Measurements from ENCODE around the gene ARFGEF3. TPM values are rescaled to one million over a fixed set of nuclear protein-coding genes. Genes with fewer than 3 reads are reported as not detected.

ARFGEF3 gene
- total and polyA plus RNA-seq, 5 experiments from 2014 or later: not detected

DNA sequence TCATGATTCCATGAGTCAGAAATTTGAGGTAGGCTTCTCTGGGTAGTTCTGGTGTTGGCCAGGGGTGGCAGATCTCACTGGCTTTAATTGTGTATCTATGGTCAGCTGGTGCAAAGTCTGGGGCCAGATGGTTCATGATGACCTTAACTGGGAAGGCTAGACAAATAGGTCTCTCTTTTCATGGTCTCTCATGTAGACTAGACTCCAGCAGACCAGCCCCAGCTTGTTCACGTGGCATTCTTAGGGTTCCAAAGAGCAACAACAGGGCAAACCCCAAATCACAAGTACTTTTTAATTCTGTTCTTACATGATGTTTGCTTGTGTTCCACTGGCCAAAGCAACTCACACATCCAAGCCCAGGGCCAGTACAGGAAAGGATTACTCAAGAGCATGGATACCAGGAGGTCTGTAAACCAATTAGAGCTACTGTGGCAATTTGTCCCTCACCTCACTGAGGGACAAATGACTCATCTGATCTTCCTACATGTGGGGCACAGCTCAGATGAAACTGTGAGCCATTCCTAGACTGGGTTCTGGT, 136.1 kb downstream of the ARFGEF3 start:
- H3K27me3 Mint-ChIP-seq: peaks cover 0 to 23% (median 13%) of the 10 kb centered on the region in 5 donors
- no peaks in the 10 kb centered on the region for H3K9me3 Mint-ChIP-seq
- ATAC-seq (no peak), DNase-seq (no peak)
- no peak overlapping the region for H3K27ac Mint-ChIP-seq
- POLR2A ChIA-PET: interaction anchor here (0.6 kb wide), 1 partner anchor 97 kb away, joined by 5 read pairs; no protein-coding TSS in a partner anchor
- no peaks in the 10 kb centered on the region for H3K36me3 Mint-ChIP-seq
- H3K4me1 Mint-ChIP-seq: no peaks in the 10 kb centered on the region
- no peak overlapping the region for H3K4me3 Mint-ChIP-seq

DNA sequence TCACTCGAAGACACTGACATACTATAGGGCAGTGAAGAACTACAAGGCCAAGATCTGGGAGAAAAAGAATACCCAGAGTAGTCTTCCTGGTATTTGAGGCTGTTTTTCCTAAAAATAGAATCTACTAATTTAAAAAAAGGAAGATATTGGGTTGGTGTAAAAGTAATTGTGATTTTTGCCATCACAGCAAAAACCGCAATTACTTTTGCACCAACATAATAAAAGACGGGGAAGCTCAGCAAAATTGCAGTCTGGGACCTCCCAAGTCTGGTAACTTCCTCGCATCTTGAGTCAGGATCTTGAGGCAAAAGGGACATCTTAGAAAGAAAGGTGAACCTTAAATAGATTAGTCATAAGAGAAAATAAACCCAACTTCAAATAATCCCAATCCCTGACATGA, 138.7 kb downstream of the ARFGEF3 start:
- Mint-ChIP-seq H3K36me3 (no peaks in the 10 kb centered on the region), H3K9me3 (no peaks in the 10 kb centered on the region), H3K4me1 (no peaks in the 10 kb centered on the region), H3K4me3 (no peak overlapping the region), H3K27ac (no peak overlapping the region), H3K27me3 (peaks cover 0 to 29% (median 9%) of the 10 kb centered on the region in 5 donors)
- DNase-seq (no peak), ATAC-seq (no peak)
- POLR2A ChIA-PET: no interaction called here

DNA sequence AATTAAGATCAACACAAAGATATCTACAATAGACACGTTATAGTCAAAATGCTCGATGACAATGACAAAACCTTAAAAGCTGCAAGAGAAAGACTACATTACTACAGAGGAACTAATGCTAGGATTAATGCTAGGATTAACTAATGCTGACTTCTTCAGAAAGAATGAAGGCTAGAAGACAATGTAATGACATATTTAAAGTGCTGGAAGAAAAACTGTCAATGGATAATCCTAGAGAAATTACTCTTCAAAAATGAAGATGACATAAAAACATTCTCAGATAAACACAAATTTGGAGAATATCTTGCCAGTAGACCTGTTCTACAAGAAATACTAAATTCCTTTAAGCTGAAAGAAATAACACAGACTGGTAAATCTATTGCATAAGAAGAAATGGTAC, 140.8 kb downstream of the ARFGEF3 start:
- no peak overlapping the region for H3K27ac Mint-ChIP-seq
- DNase-seq (no peak), ATAC-seq (no peak)
- POLR2A ChIA-PET: no interaction called here
- no peaks in the 10 kb centered on the region for H3K36me3 Mint-ChIP-seq
- peaks cover 0 to 33% (median 9%) of the 10 kb centered on the region in 5 donors for H3K27me3 Mint-ChIP-seq
- no peaks in the 10 kb centered on the region for H3K4me1 Mint-ChIP-seq
- no peak overlapping the region for H3K4me3 Mint-ChIP-seq
- H3K9me3 Mint-ChIP-seq: no peaks in the 10 kb centered on the region

DNA sequence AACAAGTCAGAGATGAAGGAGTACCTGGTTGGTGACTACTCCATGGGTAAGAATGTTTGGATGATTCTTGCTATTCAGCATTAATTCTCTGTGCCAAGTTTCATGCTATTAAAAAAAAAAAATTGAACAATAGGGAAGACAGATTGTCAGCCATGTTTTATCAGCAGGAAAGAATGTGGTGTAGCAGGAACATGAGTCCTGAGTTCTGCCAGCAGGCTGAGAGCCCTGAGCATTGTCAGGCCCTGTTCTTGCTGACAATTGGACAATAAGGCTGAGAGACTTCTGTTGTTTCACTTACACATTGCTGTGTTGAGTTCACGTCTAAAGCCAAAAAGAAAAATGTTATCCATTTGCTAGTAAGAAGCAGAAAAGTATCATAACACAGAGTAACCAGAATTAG, 145.6 kb downstream of the ARFGEF3 start:
- peaks cover 0 to 15% (median 0%) of the 10 kb centered on the region in 5 donors for H3K27me3 Mint-ChIP-seq
- H3K27ac Mint-ChIP-seq: no peak overlapping the region
- H3K36me3 Mint-ChIP-seq: no peaks in the 10 kb centered on the region
- H3K4me1 Mint-ChIP-seq: no peaks in the 10 kb centered on the region
- DNase-seq (no peak), ATAC-seq (no peak)
- no peaks in the 10 kb centered on the region for H3K9me3 Mint-ChIP-seq
- H3K4me3 Mint-ChIP-seq: no peak overlapping the region
- POLR2A ChIA-PET: no interaction called here

DNA sequence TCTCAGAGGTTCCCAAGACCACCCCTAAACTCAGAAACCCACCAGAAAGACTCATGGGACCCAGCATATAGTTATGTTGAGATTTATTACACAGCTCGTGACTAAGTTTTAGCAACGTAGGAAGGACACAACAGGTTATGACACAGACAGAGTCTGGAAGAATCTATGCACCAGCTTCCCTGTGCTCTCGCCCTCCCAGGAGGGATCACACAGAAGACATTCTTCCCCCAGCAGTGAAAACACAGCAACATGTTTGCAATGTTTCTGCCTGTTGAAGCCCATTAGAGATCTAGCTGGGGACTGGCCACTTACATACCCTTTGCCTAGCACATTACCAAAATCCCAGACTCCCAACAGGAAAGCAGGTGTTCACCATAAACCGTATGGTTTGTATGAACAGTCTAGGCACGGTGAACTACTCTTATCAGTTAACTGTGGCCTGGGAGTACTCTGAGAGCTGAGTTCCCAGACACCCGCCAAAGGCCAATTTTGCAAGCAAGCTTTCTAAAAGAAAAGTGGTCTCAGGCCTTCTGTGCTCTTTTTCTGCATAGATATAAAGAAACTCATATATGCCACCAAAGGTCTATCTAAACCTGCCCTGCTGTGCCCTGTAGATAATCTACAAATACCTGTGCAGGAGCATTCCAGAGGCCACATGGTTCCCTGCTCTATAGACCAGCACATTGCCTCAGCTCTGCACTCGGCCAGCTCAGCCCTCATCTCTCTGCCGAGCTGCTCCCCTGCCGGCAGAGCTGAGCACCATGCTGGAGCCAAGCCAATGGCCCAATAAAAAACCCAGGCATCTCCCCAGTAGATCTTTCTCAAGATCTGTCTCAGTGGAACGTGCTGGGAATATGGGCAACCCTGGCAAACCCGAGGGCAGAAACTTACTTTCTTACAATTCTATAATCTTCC, 146.3 kb downstream of the ARFGEF3 start:
- Mint-ChIP-seq H3K4me1 (no peaks in the 10 kb centered on the region), H3K27ac (no peak overlapping the region), H3K9me3 (no peaks in the 10 kb centered on the region), H3K27me3 (peaks cover 0 to 8% (median 0%) of the 10 kb centered on the region in 5 donors), H3K4me3 (no peak overlapping the region), H3K36me3 (no peaks in the 10 kb centered on the region)
- POLR2A ChIA-PET: no interaction called here
- DNase-seq: no peak
- ATAC-seq: no peak

DNA sequence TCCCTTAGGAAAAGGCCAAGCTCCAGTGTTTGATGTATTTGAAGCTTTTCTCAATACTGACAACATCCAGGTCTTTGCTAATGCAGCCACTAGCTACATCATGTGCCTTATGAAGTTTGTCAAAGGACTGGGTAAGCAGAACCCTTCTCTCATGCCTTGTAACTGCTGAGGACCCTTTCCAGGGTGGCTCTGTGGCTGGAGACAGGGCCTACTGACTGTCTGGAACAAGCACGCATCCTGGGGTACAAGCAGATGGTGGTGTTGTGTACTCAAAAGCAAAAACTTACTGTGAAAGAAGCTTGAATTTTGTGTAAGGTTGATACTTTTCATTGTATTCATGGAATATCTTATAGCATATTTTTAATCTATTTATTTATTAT, 147.0 kb downstream of the ARFGEF3 start:
- no peaks in the 10 kb centered on the region for H3K36me3 Mint-ChIP-seq
- ATAC-seq: no peak
- peaks cover 0 to 6% (median 0%) of the 10 kb centered on the region in 5 donors for H3K27me3 Mint-ChIP-seq
- no peak overlapping the region for H3K4me3 Mint-ChIP-seq
- H3K27ac Mint-ChIP-seq: no peak overlapping the region
- POLR2A ChIA-PET: no interaction called here
- DNase-seq: no peak
- H3K4me1 Mint-ChIP-seq: no peaks in the 10 kb centered on the region
- no peaks in the 10 kb centered on the region for H3K9me3 Mint-ChIP-seq

DNA sequence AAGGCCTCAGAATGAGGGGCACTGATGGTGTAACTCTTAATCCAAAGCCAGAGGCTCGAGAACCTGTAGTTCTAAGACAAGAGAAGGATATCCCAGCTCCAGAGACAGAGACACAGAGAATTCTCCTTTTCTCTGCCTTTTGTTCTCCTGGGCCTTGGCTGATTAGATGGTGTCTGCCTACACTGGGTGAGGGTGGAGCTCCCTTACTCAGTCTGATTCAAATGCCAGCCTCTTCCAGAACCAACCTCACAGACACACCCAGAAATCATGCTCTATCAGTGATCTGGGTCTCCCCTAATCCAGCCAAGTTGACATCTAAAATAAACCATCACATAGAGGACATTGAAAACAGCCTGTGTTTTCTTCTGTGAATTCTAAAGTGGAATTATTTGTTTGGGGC, 148.0 kb downstream of the ARFGEF3 start:
- POLR2A ChIA-PET: no interaction called here
- Mint-ChIP-seq H3K27ac (no peak overlapping the region), H3K9me3 (no peaks in the 10 kb centered on the region), H3K27me3 (peaks cover 0 to 5% (median 0%) of the 10 kb centered on the region in 5 donors), H3K4me1 (no peaks in the 10 kb centered on the region), H3K4me3 (no peak overlapping the region), H3K36me3 (no peaks in the 10 kb centered on the region)
- ATAC-seq (no peak), DNase-seq (no peak)

DNA sequence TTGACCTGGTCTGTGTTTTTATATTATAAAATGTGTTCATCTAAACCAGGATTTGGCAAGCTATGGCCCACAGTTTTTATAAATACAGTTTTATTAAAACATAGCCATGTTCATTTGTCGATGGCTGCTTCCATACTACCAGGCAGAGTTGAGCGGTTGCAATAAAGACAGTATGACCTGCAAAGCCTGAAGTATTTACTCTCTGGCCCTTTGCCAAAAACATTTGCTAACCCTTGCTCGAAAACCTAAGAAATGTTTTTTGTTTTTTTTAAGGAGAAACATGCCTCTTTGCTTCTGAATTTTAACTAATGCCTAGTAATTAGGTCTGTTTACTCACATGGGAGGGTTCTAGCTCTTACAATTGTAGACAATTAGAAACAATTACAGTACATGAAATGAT, 148.6 kb downstream of the ARFGEF3 start:
- H3K36me3 Mint-ChIP-seq: no peaks in the 10 kb centered on the region
- DNase-seq: no peak
- ATAC-seq: no peak
- no peak overlapping the region for H3K4me3 Mint-ChIP-seq
- no peaks in the 10 kb centered on the region for H3K4me1 Mint-ChIP-seq
- POLR2A ChIA-PET: no interaction called here
- no peaks in the 10 kb centered on the region for H3K9me3 Mint-ChIP-seq
- H3K27ac Mint-ChIP-seq: no peak overlapping the region
- peaks cover 0 to 7% (median 0%) of the 10 kb centered on the region in 5 donors for H3K27me3 Mint-ChIP-seq

DNA sequence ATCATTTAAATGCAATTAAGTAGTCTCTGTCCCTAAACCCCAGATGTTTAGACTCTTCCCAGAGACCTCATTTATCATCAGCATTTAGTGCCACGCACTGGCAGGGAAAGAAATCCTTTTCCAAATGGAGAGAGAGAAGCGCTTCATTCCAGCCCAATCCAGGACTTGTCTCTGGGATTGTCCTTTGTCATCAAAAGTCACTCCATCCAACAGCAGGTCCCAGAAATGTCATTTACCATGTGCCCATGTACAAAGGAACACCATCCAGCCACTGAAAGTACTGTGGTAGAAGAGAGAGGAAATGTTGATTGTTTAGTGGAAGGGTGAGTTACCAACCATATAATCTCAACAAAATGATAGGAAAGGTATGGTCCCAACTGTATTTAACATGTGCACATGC, 149.1 kb downstream of the ARFGEF3 start:
- no peak overlapping the region for H3K27ac Mint-ChIP-seq

DNA sequence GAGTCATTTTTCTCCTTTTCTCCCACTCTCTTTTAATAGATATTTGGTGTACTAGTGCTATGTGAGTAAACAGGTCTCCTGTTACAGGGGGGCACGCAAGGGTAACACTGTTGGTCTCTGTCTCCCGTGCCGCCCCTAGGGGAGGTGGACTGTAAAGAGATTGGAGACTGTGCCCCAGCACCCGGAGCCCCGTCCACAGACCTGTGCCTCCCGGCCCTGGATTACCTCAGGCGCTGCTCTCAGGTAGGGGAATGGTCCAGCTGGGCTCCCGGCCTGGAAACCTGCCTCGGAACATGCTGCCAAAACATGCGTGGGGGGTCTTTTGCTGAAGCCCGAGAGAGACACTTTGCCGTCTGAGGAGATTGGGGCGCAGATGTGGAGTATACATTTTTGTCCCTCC, 149.5 kb downstream of the ARFGEF3 start:
- POLR2A ChIA-PET: no interaction called here
- DNase-seq (no peak), ATAC-seq (no peak)
- H3K9me3 Mint-ChIP-seq: no peaks in the 10 kb centered on the region
- H3K27me3 Mint-ChIP-seq: peaks cover 0 to 8% (median 0%) of the 10 kb centered on the region in 5 donors
- no peaks in the 10 kb centered on the region for H3K36me3 Mint-ChIP-seq
- no peaks in the 10 kb centered on the region for H3K4me1 Mint-ChIP-seq
- H3K27ac Mint-ChIP-seq: no peak overlapping the region
- no peak overlapping the region for H3K4me3 Mint-ChIP-seq

More for the DNA sequence above, 149.1 kb downstream of the ARFGEF3 start:
- Mint-ChIP-seq H3K4me1 (no peaks in the 10 kb centered on the region), H3K27me3 (peaks cover 0 to 8% (median 0%) of the 10 kb centered on the region in 5 donors), H3K4me3 (no peak overlapping the region), H3K9me3 (no peaks in the 10 kb centered on the region), H3K36me3 (no peaks in the 10 kb centered on the region)
- POLR2A ChIA-PET: no interaction called here
- DNase-seq (no peak), ATAC-seq (no peak)

DNA sequence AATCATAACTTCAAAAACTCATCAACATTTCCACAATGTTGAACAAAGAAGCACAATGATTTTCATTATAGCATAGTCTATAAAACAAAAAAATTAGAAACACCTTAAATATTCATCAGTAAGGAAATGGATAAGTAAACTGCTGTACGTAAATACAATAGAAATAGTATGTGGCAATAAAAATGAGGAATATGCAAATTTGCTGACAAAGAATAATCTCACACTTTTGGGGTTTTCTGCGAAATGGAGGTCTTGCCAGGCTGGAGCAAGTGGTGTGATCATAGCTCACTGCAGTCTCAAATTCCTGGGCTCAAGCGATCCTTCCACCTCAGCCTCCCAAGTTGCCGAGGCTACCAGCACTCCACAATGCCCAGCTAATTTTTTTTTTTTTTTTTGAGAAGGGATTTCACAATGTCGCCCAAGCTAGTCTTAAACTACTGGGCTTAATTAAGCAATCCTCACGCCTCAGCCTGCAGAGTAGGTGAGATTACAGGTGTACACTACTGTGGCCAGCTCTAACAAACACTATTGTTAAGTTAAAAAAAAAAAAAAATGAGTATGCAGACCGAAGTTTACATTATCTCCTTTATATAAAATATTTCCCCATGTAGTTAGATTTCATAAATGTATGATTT, 157.1 kb downstream of the ARFGEF3 start:
- Mint-ChIP-seq H3K36me3 (peaks cover 0 to 11% (median 0%) of the 10 kb centered on the region in 3 donors), H3K4me1 (no peaks in the 10 kb centered on the region), H3K27ac (no peak overlapping the region), H3K4me3 (no peak overlapping the region), H3K27me3 (peaks cover 14 to 32% (median 20%) of the 10 kb centered on the region in 5 donors), H3K9me3 (peaks cover 0 to 11% (median 9%) of the 10 kb centered on the region in 9 donors)
- POLR2A ChIA-PET: no interaction called here
- DNase-seq (no peak), ATAC-seq (no peak)

DNA sequence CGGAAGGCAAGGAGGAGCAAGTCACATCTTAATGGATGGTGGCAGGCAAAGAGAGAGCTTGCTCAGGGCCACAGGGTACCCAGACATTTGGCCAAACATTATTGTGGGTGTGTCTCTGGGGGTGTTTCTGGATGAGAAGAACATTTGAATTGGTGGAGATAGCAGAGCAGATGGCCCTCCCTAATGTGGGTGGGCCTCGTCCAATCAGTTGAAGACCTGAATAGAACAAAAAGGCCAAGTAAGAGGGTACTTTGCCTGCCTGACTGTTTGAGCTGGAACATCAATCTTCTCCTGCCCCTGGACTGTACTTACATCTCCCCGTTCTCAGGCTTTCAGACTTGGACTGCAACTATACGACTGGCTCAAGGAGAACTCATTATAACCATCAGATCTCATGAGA, 160.2 kb downstream of the ARFGEF3 start:
- ATAC-seq (no peak), DNase-seq (no peak)
- H3K27me3 Mint-ChIP-seq: peaks cover 13 to 38% (median 17%) of the 10 kb centered on the region in 5 donors
- no peaks in the 10 kb centered on the region for H3K4me1 Mint-ChIP-seq
- peaks cover 0 to 11% (median 0%) of the 10 kb centered on the region in 3 donors for H3K36me3 Mint-ChIP-seq
- no peak overlapping the region for H3K4me3 Mint-ChIP-seq
- no peak overlapping the region for H3K27ac Mint-ChIP-seq
- peaks cover 0 to 11% (median 9%) of the 10 kb centered on the region in 9 donors for H3K9me3 Mint-ChIP-seq
- POLR2A ChIA-PET: interaction anchor here (0.6 kb wide), 1 partner anchor 101 kb away, joined by 5 read pairs; no protein-coding TSS in a partner anchor

DNA sequence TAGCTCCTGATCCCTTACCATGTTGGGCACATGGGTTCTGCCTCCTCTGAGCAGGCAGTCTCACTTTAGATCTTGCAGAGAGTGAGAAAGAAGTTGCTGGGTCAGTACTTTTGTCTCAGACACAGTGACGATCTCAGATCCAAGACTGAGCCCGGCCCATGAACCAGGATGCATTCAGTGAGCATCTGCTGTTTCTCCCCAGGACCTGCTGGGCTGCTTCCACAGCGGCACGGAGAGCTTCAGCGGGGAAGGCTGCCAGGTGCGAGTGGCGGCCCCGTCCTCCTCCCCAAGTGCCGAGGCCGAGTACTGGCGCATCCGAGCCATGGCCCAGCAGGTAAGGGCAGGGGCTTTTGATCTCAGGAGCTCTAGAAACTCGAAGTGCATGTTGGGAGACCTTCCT, 162.1 kb downstream of the ARFGEF3 start:
- peaks cover 0 to 11% (median 9%) of the 10 kb centered on the region in 9 donors for H3K9me3 Mint-ChIP-seq
- ATAC-seq (no peak), DNase-seq (no peak)
- POLR2A ChIA-PET: no interaction called here
- H3K27me3 Mint-ChIP-seq: peaks cover 14 to 41% (median 17%) of the 10 kb centered on the region in 5 donors
- H3K4me1 Mint-ChIP-seq: no peaks in the 10 kb centered on the region
- H3K36me3 Mint-ChIP-seq: peaks cover 0 to 11% (median 0%) of the 10 kb centered on the region in 3 donors
- no peak overlapping the region for H3K27ac Mint-ChIP-seq
- no peak overlapping the region for H3K4me3 Mint-ChIP-seq
